Endothelial cell of umbilical vein (primary cell): ENCODE data around the gene OCIAD2. TPM values are rescaled to one million over a fixed set of nuclear protein-coding genes. Genes with fewer than 3 reads are reported as not detected.

ENCODE experiments used
- BruUV-seq: library from RNA; stranded (reverse); fragments of 400-500 nt; replicated peaks from 2 replicates; lab custom pipeline; 2021; lab: Mats Ljungman, UMichigan
- CTCF ChIA-PET: fragments of 300-600, 350-600 bp; sonication (Branson Sonifier 250); formaldehyde crosslinking; loops from one replicate; lab custom pipeline; 2021; ENCODE audit warnings: antibody characterized with exemption, inconsistent platforms; lab: Charles Lee
- POLR2A ChIA-PET: fragments of 300-600, 350-600 bp; sonication (Branson Sonifier 250); formaldehyde crosslinking; loops from one replicate; lab custom pipeline; 2021; ENCODE audit warnings: antibody characterized with exemption, inconsistent platforms; lab: Charles Lee
- DNase-seq: peaks from one replicate; pipeline ENCODE4 v3.0.0-alpha.2; 2011; ENCODE audit warnings: low read depth, low spot score
- FAIRE-seq: peaks from 2 replicates; lab custom pipeline; 2011; peaks lifted over from hg19 to GRCh38; lab: Jason Lieb, UNC
- H2AFZ ChIP-seq: 2 replicates; pipeline ENCODE4 v1.6.0; 2012; ENCODE audit warnings: low read depth, low read length, control low read depth, inconsistent platforms
- H3K27ac ChIP-seq: 2 replicates; pipeline ENCODE4 v1.5.1; 2011; ENCODE audit warnings: low read depth, mild to moderate bottlenecking, control low read depth, low read length, moderate library complexity; ENCODE audit not compliant: insufficient read depth
- H3K27me3 ChIP-seq, 2 experiments: 2 replicates each; pipeline versions ENCODE4 v1.6.0 to v1.6.1; 2011; ENCODE audit warnings: low read length in 2 of 2, mixed read lengths in 1 of 2; ENCODE audit not compliant: control insufficient read depth in 2 of 2, insufficient read depth in 2 of 2
- H3K36me3 ChIP-seq, 2 experiments: 2 replicates in 1 of 2; 3 replicates in 1 of 2; pipeline ENCODE4 v1.5.1; 2011; ENCODE audit warnings: low read length in 2 of 2, mild to moderate bottlenecking in 1 of 2, moderate library complexity in 1 of 2; ENCODE audit not compliant: control insufficient read depth in 2 of 2, insufficient read depth in 2 of 2; ENCODE audit errors: extremely low read depth in 1 of 2
- H3K4me1 ChIP-seq: 3 replicates; pipeline ENCODE4 v1.5.1; 2011; ENCODE audit warnings: mild to moderate bottlenecking, low read length; ENCODE audit not compliant: control insufficient read depth, insufficient read depth; ENCODE audit errors: extremely low read depth
- H3K4me2 ChIP-seq: 2 replicates; pipeline ENCODE4 v1.6.1; 2011; ENCODE audit warnings: low read length, control low read depth, mixed read lengths; ENCODE audit not compliant: insufficient read depth
- H3K4me3 ChIP-seq, 3 experiments: fragments of 200-600 bp in 1 of 3; sonication (generic), shearing (Covaris generic) in 1 of 3; replicated peaks in 1 of 3; 2 replicates each; pipeline ENCODE4 v1.5.1; 2011 to 2016; ENCODE audit warnings: control low read depth in 3 of 3, low read length in 3 of 3, mild to moderate bottlenecking in 2 of 3, inconsistent platforms in 1 of 3, low read depth in 1 of 3, moderate library complexity in 1 of 3; ENCODE audit not compliant: insufficient read depth in 1 of 3
- H3K79me2 ChIP-seq: 2 replicates; pipeline ENCODE4 v1.6.0; 2012; ENCODE audit warnings: low read length, inconsistent platforms; ENCODE audit not compliant: control insufficient read depth, insufficient read depth
- H3K9ac ChIP-seq: replicated peaks from 2 replicates; pipeline ENCODE3; 2011; ENCODE audit warnings: low read length, control low read depth; ENCODE audit not compliant: insufficient read depth; ENCODE audit errors: extremely low read depth
- H3K9me1 ChIP-seq: replicated peaks from 3 replicates; pipeline ENCODE4 v1.6.0; 2011; ENCODE audit warnings: mild to moderate bottlenecking, low read length; ENCODE audit not compliant: control insufficient read depth, insufficient read depth; ENCODE audit errors: extremely low read depth
- H3K9me3 ChIP-seq: replicated peaks from 2 replicates; pipeline ENCODE4 v1.5.1; 2012; ENCODE audit warnings: low read length, inconsistent platforms; ENCODE audit not compliant: control insufficient read depth, insufficient read depth
- H4K20me1 ChIP-seq: replicated peaks from 2 replicates; pipeline ENCODE3; 2011; ENCODE audit warnings: mild to moderate bottlenecking, low read length; ENCODE audit not compliant: control insufficient read depth, insufficient read depth; ENCODE audit errors: extremely low read depth
- CTCF ChIP-seq, 2 donors: IDR thresholded peaks; 1 replicate in 1 of 2; 2 replicates in 1 of 2; pipeline ENCODE4 v1.5.1; 2011; ENCODE audit warnings: low read length in 2 of 2, mild to moderate bottlenecking in 2 of 2, moderate library complexity in 2 of 2, control low read depth in 1 of 2, inconsistent platforms in 1 of 2, low read depth in 1 of 2; ENCODE audit not compliant: insufficient read depth in 1 of 2; ENCODE audit errors: extremely low read depth in 1 of 2
- EZH2 ChIP-seq: IDR thresholded peaks from 2 replicates; pipeline ENCODE4 v1.6.1; 2012; ENCODE audit warnings: borderline replicate concordance, low read depth, mild to moderate bottlenecking, moderate library complexity, low read length, inconsistent platforms; ENCODE audit not compliant: severe bottlenecking
- FOS ChIP-seq: IDR thresholded peaks from 2 replicates; pipeline ENCODE4 v1.6.1; 2011; ENCODE audit warnings: mild to moderate bottlenecking, low read length, moderate library complexity, borderline replicate concordance; ENCODE audit not compliant: insufficient read depth
- GATA2 ChIP-seq: IDR thresholded peaks from 2 replicates; pipeline ENCODE4 v1.7.0; 2011; ENCODE audit warnings: low read depth, mild to moderate bottlenecking, moderate library complexity, mixed read lengths, low read length; ENCODE audit not compliant: insufficient read length, insufficient read depth
- JUN ChIP-seq: IDR thresholded peaks from 2 replicates; pipeline ENCODE4 v1.6.1; 2011; ENCODE audit warnings: borderline replicate concordance, low read depth; ENCODE audit not compliant: insufficient read length, insufficient read depth
- MAX ChIP-seq: IDR thresholded peaks from 2 replicates; pipeline ENCODE4 v1.6.1; 2011; ENCODE audit not compliant: insufficient read depth, insufficient read length
- MYC ChIP-seq: IDR thresholded peaks from one replicate; pipeline ENCODE4 v1.6.1; 2011; ENCODE audit warnings: mild to moderate bottlenecking, low read depth, low read length
- POLR2A ChIP-seq: IDR thresholded peaks from 2 replicates; pipeline ENCODE4 v1.6.1; 2012; ENCODE audit warnings: low read depth, mild to moderate bottlenecking, control low read depth, low read length
- POLR2AphosphoS5 ChIP-seq: IDR thresholded peaks from 2 replicates; pipeline ENCODE4 v1.6.1; 2012; ENCODE audit warnings: low read depth, mild to moderate bottlenecking, control low read depth, low read length, moderate library complexity; ENCODE audit not compliant: insufficient read depth
- dilution Hi-C: fragments of 300-500 bp; cut with MboI; formaldehyde crosslinking; loops from one replicate; pipeline ENCODE4 v1.15.0; 2019; ENCODE audit warnings: low sequenced_read_pairs; ENCODE audit not compliant: extremely low pct_ligation_motif_present
- intact Hi-C: fragments of 100-400 bp; cut with micrococcal nuclease; formaldehyde crosslinking; loops from one replicate; pipeline ENCODE4 v1.10.0; 2022
- polyA plus RNA-seq, 4 experiments: library from polyadenylated mRNA; depleted of rRNA in 3 of 4; stranded (reverse) in 3 of 4; unstranded in 1 of 4; fragments of >200 nt; gene quantifications; 2 replicates each; pipeline versions ENCODE4 v1.2.1 to v1.2.3, GENCODE V29; 2011 to 2012; ENCODE audit warnings: missing spikeins in 1 of 4
- total RNA-seq: library from RNA; stranded (reverse); gene quantifications from 2 replicates; pipeline ENCODE4 v1.2.3, GENCODE V29; 2021

OCIAD2 gene
- total and polyA plus RNA-seq, 2 donors (not counting 3 experiments of a cell fraction or from before 2014, with no cell fraction given): 99.0 to 119 TPM

- ChIA-PET POLR2A (no interaction called here), CTCF (interaction anchor here (0.8 to 1.1 kb wide), 3 partner anchors 8 to 118 kb away, joined by 3 read pairs; no protein-coding TSS in a partner anchor)
- H3K27ac ChIP-seq: no peak overlapping the region
- H3K4me2 ChIP-seq: no peak overlapping the region
- DNase-seq: no peak
- H3K4me1 ChIP-seq: peaks cover 32% of the 10 kb centered on the region
- no peaks in the 10 kb centered on the region for H3K27me3 ChIP-seq
- dilution Hi-C loops (no loop called here), intact Hi-C loops (loop anchor here (5.0 kb wide), 1 partner anchor 41 kb away; no protein-coding TSS in a partner anchor)
- H3K9me1 ChIP-seq: no peaks in the 10 kb centered on the region
- peaks cover 7 to 19% of the 10 kb centered on the region in 2 experiments for H3K36me3 ChIP-seq
- H3K9me3 ChIP-seq: no peaks in the 10 kb centered on the region
- H3K4me3 ChIP-seq: no peak overlapping the region
- no peak for FAIRE-seq
- H3K79me2 ChIP-seq: peaks cover 27% of the 10 kb centered on the region
- no TSS peak for BruUV-seq
- H3K9ac ChIP-seq: no peak overlapping the region
- TF ChIP-seq MAX: no peak
- TF ChIP-seq JUN: no peak
- no peak for TF ChIP-seq EZH2
- H4K20me1 ChIP-seq: no peaks in the 10 kb centered on the region
- no peak overlapping the region for H2AFZ ChIP-seq
These were observed 5.4 kb downstream of the OCIAD2 start for GRCh38 chr4:48901196-48901595.

- H2AFZ ChIP-seq: no peak overlapping the region
- no peak for TF ChIP-seq POLR2A
- no peak for TF ChIP-seq GATA2
- TF ChIP-seq POLR2AphosphoS5: no peak
- no peak for TF ChIP-seq MYC
- TF ChIP-seq MAX: no peak
- TF ChIP-seq JUN: no peak
- no peak for TF ChIP-seq EZH2
- TF ChIP-seq FOS: no peak
- TF ChIP-seq CTCF (IDR thresholded peaks at IDR 0.05; ENCODE audit: extremely low read depth in 1 of 2, insufficient read depth in 1 of 2, low read depth in 1 of 2, low read length in 2 of 2): no peak
- dilution Hi-C loops: no loop called here
- ChIA-PET POLR2A (no interaction called here), CTCF (interaction anchor here (0.6 to 0.9 kb wide), 2 partner anchors 9 to 60 kb away, joined by 3 to 4 read pairs; no protein-coding TSS in a partner anchor)
- H3K9me1 ChIP-seq: no peaks in the 10 kb centered on the region
- no peaks in the 10 kb centered on the region for H3K9me3 ChIP-seq
- FAIRE-seq (peak; percentile 28), DNase-seq (peak; percentile 25)
- H4K20me1 ChIP-seq: no peaks in the 10 kb centered on the region
- peak overlapping the region; percentile 10 for H3K27ac ChIP-seq
- H3K79me2 ChIP-seq: peaks cover 15% of the 10 kb centered on the region
- no peaks in the 10 kb centered on the region for H3K27me3 ChIP-seq
- H3K36me3 ChIP-seq: peaks cover 7 to 22% of the 10 kb centered on the region in 2 experiments
- peak overlapping the region; percentile 25 for H3K4me2 ChIP-seq
- intact Hi-C loops: loop anchor here (2.0 to 5.0 kb wide), 2 partner anchors 42 to 69 kb away; partner anchors contain the start of gene OCIAD1
- no peak overlapping the region for H3K4me3 ChIP-seq
- H3K4me1 ChIP-seq: peaks cover 21% of the 10 kb centered on the region
- no peak overlapping the region for H3K9ac ChIP-seq
- no TSS peak for BruUV-seq
These were observed 6.6 kb downstream of the OCIAD2 start for GRCh38 chr4:48899950-48900349.
